ENCODE data around the gene ZNF678.

DNA sequence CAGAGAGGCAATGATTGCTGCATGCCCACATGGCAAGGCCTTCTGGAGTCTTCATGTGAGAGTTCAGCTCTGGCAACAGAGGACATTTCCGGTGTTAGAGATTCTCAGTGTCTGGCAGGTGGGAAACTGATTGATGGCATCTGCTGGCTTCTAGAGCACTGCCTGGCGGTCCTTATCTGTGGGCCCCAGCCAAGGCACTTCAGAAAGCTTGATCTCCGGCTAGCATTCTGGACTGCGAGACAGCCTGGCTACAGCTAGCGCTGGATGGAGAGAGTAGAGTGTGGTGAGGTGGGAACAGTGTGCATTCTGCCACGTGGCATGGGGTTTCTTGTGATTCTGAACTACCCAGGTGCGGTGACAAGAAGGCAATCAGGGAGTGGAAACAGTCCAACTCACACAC lies 9.4 kb downstream of the ZNF678 start:
- TF ChIP-seq, protein P1, sequence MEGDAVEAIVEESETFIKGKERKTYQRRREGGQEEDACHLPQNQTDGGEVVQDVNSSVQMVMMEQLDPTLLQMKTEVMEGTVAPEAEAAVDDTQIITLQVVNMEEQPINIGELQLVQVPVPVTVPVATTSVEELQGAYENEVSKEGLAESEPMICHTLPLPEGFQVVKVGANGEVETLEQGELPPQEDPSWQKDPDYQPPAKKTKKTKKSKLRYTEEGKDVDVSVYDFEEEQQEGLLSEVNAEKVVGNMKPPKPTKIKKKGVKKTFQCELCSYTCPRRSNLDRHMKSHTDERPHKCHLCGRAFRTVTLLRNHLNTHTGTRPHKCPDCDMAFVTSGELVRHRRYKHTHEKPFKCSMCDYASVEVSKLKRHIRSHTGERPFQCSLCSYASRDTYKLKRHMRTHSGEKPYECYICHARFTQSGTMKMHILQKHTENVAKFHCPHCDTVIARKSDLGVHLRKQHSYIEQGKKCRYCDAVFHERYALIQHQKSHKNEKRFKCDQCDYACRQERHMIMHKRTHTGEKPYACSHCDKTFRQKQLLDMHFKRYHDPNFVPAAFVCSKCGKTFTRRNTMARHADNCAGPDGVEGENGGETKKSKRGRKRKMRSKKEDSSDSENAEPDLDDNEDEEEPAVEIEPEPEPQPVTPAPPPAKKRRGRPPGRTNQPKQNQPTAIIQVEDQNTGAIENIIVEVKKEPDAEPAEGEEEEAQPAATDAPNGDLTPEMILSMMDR (IDR thresholded peaks at IDR 0.05): no peak
- no peak for TF ChIP-seq POLR2A (IDR thresholded peaks at IDR 0.05)

Measured in body of pancreas (tissue), 4 donors.